ENCODE data around the gene TUBGCP2.

The TUBGCP2 gene

GRCh38 chr10:133280391-133281059, 28.1 kb downstream of the TUBGCP2 start:
- no peaks in the 10 kb centered on the region for H3K9me3 ChIP-seq
- TF ChIP-seq CTCF (IDR thresholded peaks at IDR 0.05; ENCODE audit: low read depth, low read length), result no peak
- peaks cover 10% of the 10 kb centered on the region for H3K27me3 ChIP-seq
- peaks cover 3% of the 10 kb centered on the region; the same call in 1 of the 2 replicates for H3K4me1 ChIP-seq
- peaks cover 18% of the 10 kb centered on the region for H3K36me3 ChIP-seq
- H3K4me3 ChIP-seq (ENCODE audit: low read depth, low read length), result no peak overlapping the region
- no peak for DNase-seq

- H3K4me3 ChIP-seq (ENCODE audit: low read depth, low read length), result no peak overlapping the region
- no peaks in the 10 kb centered on the region for H3K9me3 ChIP-seq
- no peak for DNase-seq
- H3K4me1 ChIP-seq, result peaks cover 3% of the 10 kb centered on the region; the same call in 1 of the 2 replicates
- peaks cover 18% of the 10 kb centered on the region for H3K27me3 ChIP-seq
- no peak for TF ChIP-seq CTCF (IDR thresholded peaks at IDR 0.05; ENCODE audit: low read depth, low read length)
- H3K36me3 ChIP-seq, result peaks cover 9% of the 10 kb centered on the region
Measured at GRCh38 chr10:133279326-133280226, 29.1 kb downstream of the TUBGCP2 start.

GRCh38 chr10:133278577-133279265, 30.0 kb downstream of the TUBGCP2 start:
- H3K27me3 ChIP-seq, result peaks cover 18% of the 10 kb centered on the region
- peak; percentile 55 for DNase-seq
- peaks cover 3% of the 10 kb centered on the region; the same call in 1 of the 2 replicates for H3K4me1 ChIP-seq
- H3K9me3 ChIP-seq, result no peaks in the 10 kb centered on the region
- no peak overlapping the region for H3K4me3 ChIP-seq (ENCODE audit: low read depth, low read length)
- no peak for TF ChIP-seq CTCF (IDR thresholded peaks at IDR 0.05; ENCODE audit: low read depth, low read length)
- peaks cover 3% of the 10 kb centered on the region for H3K36me3 ChIP-seq

GRCh38 chr10:133277993-133278576, 30.6 kb downstream of the TUBGCP2 start:
- Histone ChIP-seq H3K4me3 (ENCODE audit: low read depth, low read length) (no peak overlapping the region), H3K9me3 (no peaks in the 10 kb centered on the region), H3K27me3 (peaks cover 18% of the 10 kb centered on the region), H3K36me3 (peaks cover 3% of the 10 kb centered on the region), H3K4me1 (peaks cover 3% of the 10 kb centered on the region; the same call in 1 of the 2 replicates)
- no peak for TF ChIP-seq CTCF (IDR thresholded peaks at IDR 0.05; ENCODE audit: low read depth, low read length)
- DNase-seq, result no peak

GRCh38 chr10:133277277-133277992, 31.2 kb downstream of the TUBGCP2 start:
- TF ChIP-seq CTCF (IDR thresholded peaks at IDR 0.05; ENCODE audit: low read depth, low read length), result no peak
- Histone ChIP-seq H3K4me3 (ENCODE audit: low read depth, low read length) (no peak overlapping the region), H3K36me3 (peaks cover 3% of the 10 kb centered on the region; the same call in 1 of the 2 replicates), H3K27me3 (peaks cover 18% of the 10 kb centered on the region), H3K9me3 (no peaks in the 10 kb centered on the region), H3K4me1 (peaks cover 3% of the 10 kb centered on the region; the same call in 1 of the 2 replicates)
- no peak for DNase-seq
